GM19023 (cell line): ENCODE measurements around the gene CCDC50.

Experiments
- ATAC-seq: cut with Tn5 transposase; IDR thresholded peaks from one replicate; pipeline ENCODE4 v1.9.1; 2021; ENCODE audit warnings: mild to moderate bottlenecking, moderate library complexity; ENCODE audit not compliant: unreplicated experiment

Gene CCDC50

DNA sequence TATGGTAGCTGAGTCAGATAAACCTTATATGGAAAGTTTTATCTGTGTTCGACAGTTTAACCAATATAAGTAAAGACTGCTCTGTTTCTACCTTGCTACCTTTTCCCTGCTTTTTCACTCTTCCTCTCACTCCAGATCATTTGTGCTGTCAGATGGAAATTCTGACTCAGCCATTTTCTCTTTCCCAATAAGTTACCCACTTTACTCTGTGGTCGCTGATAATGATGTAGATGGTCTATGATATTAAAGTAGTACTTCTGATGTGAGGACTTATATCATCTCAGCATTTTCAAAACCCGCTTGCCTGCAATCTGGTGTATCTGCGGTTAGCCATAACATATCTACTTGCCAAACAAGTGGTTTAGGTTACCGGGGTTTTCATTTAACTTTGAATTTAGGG lies 16.1 kb downstream of the CCDC50 start:
- no peak for ATAC-seq

DNA sequence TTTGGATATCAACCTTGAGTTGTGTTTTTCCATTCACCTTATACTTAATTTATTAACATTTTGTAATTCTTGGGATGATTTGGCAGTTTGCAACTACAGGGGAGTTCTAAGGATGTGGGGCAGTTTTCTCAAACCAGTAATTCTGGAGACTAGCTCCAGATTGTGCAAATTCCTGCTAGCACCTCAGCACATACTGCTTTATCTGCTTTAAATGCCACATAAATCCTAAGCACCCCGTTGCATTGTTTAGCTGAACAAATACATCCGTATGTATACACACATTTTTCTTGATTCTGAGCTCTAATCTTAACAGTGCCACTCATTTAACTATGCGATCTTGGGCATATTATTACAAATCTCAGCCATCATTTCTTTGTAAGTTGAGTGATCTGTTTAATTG lies 18.0 kb downstream of the CCDC50 start:
- ATAC-seq = no peak

DNA sequence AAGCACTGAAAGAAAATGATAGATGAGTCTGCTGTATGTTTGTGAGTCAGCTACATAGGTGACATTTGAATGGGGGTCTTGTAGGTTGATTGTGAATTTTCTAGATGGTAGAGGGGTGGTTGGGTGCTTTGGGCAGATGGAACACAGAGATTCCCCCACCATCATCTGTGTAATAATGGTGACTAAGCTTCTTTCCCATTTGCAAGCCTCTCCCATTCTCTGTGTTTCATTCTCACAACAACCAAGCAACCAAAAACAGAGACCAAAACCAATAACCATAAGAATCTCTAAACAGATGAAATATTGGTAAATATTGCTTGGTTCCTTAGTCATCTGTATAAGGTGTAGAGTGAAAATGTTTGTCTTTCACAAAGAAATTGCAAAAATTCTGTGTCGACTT lies 18.9 kb downstream of the CCDC50 start:
- ATAC-seq = no peak

DNA sequence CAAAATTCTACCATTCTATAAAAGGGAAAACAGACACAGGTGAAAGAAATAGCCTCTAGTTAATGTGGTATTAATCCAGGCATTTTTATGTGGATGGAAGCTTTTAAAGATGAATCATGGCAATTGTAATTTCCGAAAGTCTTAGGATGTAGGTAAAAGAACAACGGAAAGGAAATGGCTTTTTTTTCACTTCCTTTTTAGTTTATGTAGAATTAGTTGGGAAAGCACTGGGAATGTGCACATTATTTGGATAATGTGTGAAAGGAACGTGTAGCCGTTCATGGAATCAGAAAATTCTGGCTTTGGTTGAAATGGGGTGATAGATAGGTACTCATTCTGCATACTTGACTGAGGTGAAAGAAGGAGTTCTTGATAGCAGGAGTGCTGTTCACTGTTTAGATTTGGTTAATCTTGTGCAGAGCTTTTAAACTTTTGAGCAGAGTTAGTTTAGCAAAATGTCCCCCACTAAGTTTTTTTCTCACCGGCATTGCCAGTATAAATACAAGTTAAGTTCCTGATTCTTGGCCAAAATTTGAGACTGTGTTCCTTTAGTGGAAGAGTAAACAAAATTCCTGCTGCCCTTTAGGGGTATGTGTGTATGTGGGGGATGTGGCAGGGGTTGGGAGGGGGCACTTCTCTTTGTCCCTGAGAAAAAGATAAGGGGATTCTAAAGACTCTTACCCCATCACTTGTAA lies 21.3 kb downstream of the CCDC50 start:
- ATAC-seq = no peak

- ATAC-seq = no peak
These were observed 22.8 kb downstream of the CCDC50 start for GRCh38 chr3:191352014-191352413.

DNA sequence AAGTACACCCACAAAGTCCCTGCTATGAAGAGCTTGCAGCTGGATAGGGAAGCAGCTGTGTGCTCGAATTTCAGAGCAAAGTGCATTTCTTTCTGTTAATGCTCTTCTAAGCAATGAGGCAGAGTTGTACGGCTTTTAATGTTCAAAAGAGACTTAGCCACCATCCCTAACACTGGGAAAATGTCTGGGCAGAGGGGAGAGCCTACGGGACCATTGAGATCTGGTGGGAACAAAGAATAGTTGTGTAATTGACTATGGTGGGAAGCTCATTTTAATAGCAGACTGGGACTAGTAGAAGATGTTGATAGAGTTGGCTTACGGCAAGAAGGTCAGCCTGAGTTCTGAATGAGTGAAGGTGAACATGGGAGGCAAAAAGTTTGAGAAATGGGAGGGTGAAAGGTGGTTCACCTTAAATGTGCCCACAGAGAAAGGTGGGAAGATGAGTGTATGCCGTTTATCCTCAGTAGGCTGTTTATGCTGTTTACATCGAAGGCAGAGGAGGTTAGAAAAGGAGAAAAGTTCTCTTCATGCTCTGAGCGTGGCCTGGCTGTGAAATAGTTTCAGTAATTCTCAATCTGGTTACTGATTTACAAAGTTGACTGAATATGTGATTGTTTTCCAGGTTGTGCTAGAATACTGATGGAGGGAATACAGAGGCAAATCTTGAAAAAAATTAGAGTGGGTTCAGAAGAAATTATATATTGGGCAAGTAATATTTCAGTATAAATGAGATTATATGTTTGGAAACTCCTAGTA lies 24.0 kb downstream of the CCDC50 start:
- no peak for ATAC-seq

DNA sequence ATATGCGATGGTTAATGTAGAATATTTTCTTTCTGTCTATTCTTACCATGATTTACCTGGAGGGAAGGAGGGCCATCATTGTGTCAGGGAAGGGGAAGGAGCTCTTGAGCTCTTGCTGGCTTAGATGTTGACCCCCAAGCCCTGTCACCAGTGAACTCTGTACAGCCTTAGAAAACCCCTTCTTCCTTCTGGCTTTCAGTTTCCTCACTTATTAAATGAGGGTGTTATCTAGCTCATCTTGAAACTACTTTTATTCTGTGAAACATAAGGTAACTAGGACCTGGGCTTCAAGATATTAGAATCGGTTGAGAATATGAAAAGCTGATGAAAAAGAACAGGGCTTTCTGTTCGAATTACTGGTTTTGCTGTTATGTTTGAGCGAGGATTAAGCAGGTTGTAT lies 26.2 kb downstream of the CCDC50 start:
- ATAC-seq = peak; percentile 82

GRCh38 chr3:191356631-191357439 lies 27.6 kb downstream of the CCDC50 start:
- ATAC-seq = no peak

DNA sequence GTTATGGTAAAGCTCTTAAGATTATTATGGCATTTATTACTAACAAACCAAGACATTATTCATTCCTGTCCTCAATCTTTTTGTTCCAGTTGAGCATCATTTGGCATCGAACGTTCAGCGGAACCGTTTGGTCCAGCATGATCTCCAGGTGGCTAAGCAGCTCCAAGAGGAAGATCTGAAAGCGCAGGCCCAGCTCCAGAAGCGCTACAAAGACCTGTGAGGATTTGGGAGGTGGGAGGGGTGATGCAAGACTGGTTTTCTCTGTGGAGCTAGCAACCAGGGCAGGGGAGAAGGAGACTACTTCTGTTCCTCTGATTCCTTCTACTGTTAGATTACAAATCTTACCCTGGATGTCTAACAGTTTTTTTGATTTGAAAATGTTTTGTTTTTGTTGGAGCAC lies 28.7 kb downstream of the CCDC50 start:
- ATAC-seq = no peak

DNA sequence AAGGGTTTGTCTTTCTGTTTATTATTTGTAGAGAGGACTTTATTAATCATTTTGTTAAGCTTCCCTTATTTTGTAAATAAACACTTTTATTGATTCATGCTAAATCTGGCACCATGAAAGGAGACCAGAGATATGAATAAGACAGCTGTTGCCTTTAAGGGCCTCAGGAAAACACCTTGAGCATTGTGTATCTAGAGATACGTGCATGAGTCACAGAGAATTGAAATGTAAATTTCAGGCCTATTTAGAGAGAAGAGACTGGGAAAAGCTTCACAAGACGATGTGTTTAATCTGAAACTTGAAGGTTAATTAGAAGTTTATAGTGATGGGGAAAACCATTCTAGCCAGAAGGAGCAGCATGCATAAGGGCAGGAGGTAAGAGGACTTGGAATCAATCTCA lies 29.7 kb downstream of the CCDC50 start:
- no peak for ATAC-seq

GRCh38 chr3:191360620-191361019 lies 31.4 kb downstream of the CCDC50 start:
- no peak for ATAC-seq

GRCh38 chr3:191361456-191361855 lies 32.3 kb downstream of the CCDC50 start:
- ATAC-seq = no peak

- no peak for ATAC-seq
These were observed 32.8 kb downstream of the CCDC50 start for GRCh38 chr3:191362037-191362436.

DNA sequence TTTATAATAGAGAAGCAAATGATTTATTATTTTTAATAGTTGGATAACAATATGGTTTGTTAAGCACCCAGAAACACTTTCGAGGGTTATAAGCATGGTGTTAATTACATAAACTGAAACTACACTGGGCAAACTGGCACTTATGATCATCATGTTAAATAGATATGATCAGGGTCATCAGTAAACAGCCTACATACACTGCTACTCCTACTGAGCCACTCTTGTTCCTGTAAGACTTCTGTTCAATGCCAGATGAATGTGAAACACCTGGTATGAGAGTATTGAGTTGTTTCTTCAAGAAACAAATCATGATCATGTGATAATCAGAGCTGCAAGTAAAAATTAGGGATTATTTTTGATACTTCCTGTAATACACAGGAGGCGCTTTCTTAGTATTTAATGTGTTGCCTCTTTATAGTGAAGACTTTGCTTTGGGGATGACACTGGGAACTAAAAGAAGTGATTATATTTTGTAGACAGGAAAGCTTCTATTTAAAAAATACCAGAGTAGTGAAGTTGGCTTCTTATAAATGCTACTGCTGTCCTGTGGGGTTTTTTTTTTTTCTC lies 33.4 kb downstream of the CCDC50 start:
- no peak for ATAC-seq

- no peak for ATAC-seq
These were observed 34.0 kb downstream of the CCDC50 start for GRCh38 chr3:191363221-191363620.

GRCh38 chr3:191366675-191367074 lies 37.5 kb downstream of the CCDC50 start:
- ATAC-seq = no peak

- no peak for ATAC-seq
These were observed 39.8 kb downstream of the CCDC50 start for GRCh38 chr3:191368755-191369615.

GRCh38 chr3:191369616-191370010 lies 40.4 kb downstream of the CCDC50 start:
- ATAC-seq = no peak

DNA sequence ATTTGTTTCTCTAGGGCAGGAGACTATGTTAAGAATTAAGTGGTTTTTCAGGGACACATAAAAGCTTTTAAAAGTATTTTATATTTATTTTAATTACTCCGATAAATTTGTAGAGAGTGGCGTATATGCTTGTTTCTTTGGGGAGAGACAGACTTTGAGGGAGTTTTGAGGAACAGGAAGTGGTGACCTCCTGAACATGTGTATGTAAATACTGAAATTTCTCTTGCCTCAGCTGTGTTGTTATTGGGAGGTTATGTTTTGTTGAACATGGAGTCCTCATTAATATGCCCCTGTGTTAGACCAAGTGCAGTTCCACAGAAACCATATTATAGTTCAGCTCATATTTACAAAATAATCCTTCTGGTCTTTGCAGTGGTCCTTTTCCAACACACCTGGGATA lies 42.9 kb downstream of the CCDC50 start:
- ATAC-seq = no peak

DNA sequence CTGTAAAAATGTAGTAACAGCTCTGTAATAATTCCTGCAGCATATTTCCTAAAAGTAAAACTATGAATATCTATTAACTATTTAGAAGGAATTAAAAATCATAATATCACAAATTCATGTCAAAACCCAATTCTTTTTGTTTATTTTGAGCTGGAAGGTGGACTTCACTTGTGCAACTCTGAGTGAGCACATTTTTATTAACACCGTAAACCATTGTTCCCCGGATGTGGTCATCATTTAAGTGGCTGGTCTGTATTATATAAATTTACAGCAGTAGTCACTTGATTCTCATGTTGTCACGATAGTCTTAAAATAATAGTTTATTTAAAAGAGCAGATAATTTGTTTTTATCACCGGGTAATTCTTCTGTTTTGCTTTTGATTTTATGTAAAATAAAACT lies 44.1 kb downstream of the CCDC50 start:
- ATAC-seq = no peak
